HepG2 (cell line): Measurements from ENCODE around the gene SYPL2. TPM values are rescaled to one million over a fixed set of nuclear protein-coding genes. Genes with fewer than 3 reads are reported as not detected.

Source experiments
- ATAC-seq: fragments of 200-7000 bp; cut with Tn5 transposase; 3 replicates; pipeline ENCODE4 v1.9.1; 2020; ENCODE audit warnings: mild to moderate bottlenecking, moderate library complexity
- BruUV-seq: library from RNA; stranded (reverse); fragments of 400-500 nt; replicated peaks from 2 replicates; lab custom pipeline; 2021; lab: Mats Ljungman, UMichigan
- CTCF ChIA-PET: fragments of 300-600 bp; formaldehyde crosslinking; extraction: SDS; loops from one replicate; lab custom pipeline; 2021; ENCODE audit warnings: low total read pairs, inconsistent platforms, low intra/inter-chr PET ratio; lab: Yijun Ruan, JAX
- POLR2A ChIA-PET: fragments of 350-600 bp; sonication (Branson Sonifier 250); formaldehyde crosslinking; loops from one replicate; lab custom pipeline; 2020; ENCODE audit warnings: antibody characterized with exemption, inconsistent platforms; lab: Yijun Ruan, JAX
- DNase-seq: peaks from one replicate; pipeline ENCODE4 v3.0.0-alpha.2; 2015; ENCODE audit warnings: low spot score
- FAIRE-seq: peaks from 3 replicates; lab custom pipeline; 2011; peaks lifted over from hg19 to GRCh38; lab: Jason Lieb, UNC
- H2AFZ ChIP-seq: one replicate; pipeline ENCODE4 v1.6.1; 2011; ENCODE audit warnings: low read length, inconsistent platforms
- H3K27ac ChIP-seq: fragments of 300-600 bp; 3 replicates; pipeline ENCODE4 v1.8.0; 2011; ENCODE audit warnings: mixed run types, mild to moderate bottlenecking, mixed read lengths, low read length, inconsistent platforms; ENCODE audit not compliant: insufficient read depth; ENCODE audit errors: extremely low read length
- H3K27me3 ChIP-seq, 2 experiments: fragments of 200-600 bp in 1 of 2; 2 replicates in 1 of 2; 3 replicates in 1 of 2; pipeline versions ENCODE4 v1.6.0 to v1.8.0; 2011; ENCODE audit warnings: low read length in 2 of 2, mild to moderate bottlenecking in 2 of 2, moderate library complexity in 2 of 2, inconsistent platforms in 1 of 2; ENCODE audit not compliant: insufficient read depth in 2 of 2, control insufficient read depth in 1 of 2
- H3K36me3 ChIP-seq, 2 experiments: fragments of 200-600 bp in 1 of 2; replicated peaks in 1 of 2; 2 replicates in 1 of 2; 3 replicates in 1 of 2; pipeline versions ENCODE4 v1.5.1 to v1.8.0; 2011; ENCODE audit warnings: low read length in 2 of 2, inconsistent platforms in 1 of 2; ENCODE audit not compliant: insufficient read depth in 2 of 2, control insufficient read depth in 1 of 2
- H3K4me1 ChIP-seq: 2 replicates; pipeline ENCODE4 v1.5.1; 2012; ENCODE audit warnings: low read length, inconsistent platforms; ENCODE audit not compliant: insufficient read depth
- H3K4me2 ChIP-seq: 2 replicates; pipeline ENCODE4 v1.6.0; 2011; ENCODE audit warnings: low read depth, low read length, inconsistent platforms
- H3K4me3 ChIP-seq, 3 experiments: fragments of 200-600 bp in 1 of 3; sonication (generic), shearing (Covaris generic) in 1 of 3; replicated peaks in 1 of 3; 2 replicates each; pipeline ENCODE4 v1.5.1; 2011 to 2016; ENCODE audit warnings: low read length in 3 of 3, inconsistent platforms in 2 of 3, low read depth in 2 of 3, mild to moderate bottlenecking in 2 of 3, control low read depth in 1 of 3, mixed read lengths in 1 of 3; ENCODE audit not compliant: insufficient read depth in 1 of 3
- H3K79me2 ChIP-seq: one replicate; pipeline ENCODE4 v1.6.1; 2011; ENCODE audit warnings: low read length, inconsistent platforms; ENCODE audit not compliant: insufficient read depth
- H3K9ac ChIP-seq: 2 replicates; pipeline ENCODE4 v1.6.0; 2011; ENCODE audit warnings: mild to moderate bottlenecking, low read depth, low read length, inconsistent platforms; ENCODE audit not compliant: insufficient read depth
- H3K9me3 ChIP-seq: 2 replicates; pipeline ENCODE4 v1.5.1; 2012; ENCODE audit warnings: mild to moderate bottlenecking, low read length
- H4K20me1 ChIP-seq: 2 replicates; pipeline ENCODE4 v1.6.0; 2011; ENCODE audit warnings: inconsistent platforms, mild to moderate bottlenecking, low read length, moderate library complexity; ENCODE audit not compliant: insufficient read depth
- FOXK1 ChIP-seq: sonication (generic); formaldehyde crosslinking; IDR thresholded peaks from 2 replicates; pipeline ENCODE4 v1.4.0; 2020; ENCODE audit warnings: low read depth, missing genetic modification reagents, borderline replicate concordance
- GFI1 ChIP-seq: sonication (generic); formaldehyde crosslinking; IDR thresholded peaks from 2 replicates; pipeline ENCODE4 v1.5.0; 2020; ENCODE audit warnings: missing genetic modification reagents, mild to moderate bottlenecking, borderline replicate concordance
- HNRNPLL ChIP-seq: fragments of 200-400 bp; formaldehyde crosslinking; IDR thresholded peaks from 2 replicates; pipeline ENCODE4 v1.6.1; 2017; ENCODE audit warnings: mild to moderate bottlenecking, low read depth, low read length; ENCODE audit not compliant: poor library complexity, severe bottlenecking
- JARID2 ChIP-seq: sonication (generic); formaldehyde crosslinking; IDR thresholded peaks from 2 replicates; pipeline ENCODE4 v1.8.1; 2023; ENCODE audit warnings: missing genetic modification reagents, inconsistent platforms; ENCODE audit not compliant: insufficient replicate concordance
- NFIB ChIP-seq: sonication (generic); formaldehyde crosslinking; IDR thresholded peaks from 2 replicates; pipeline ENCODE4 v1.9.0; 2021; ENCODE audit warnings: missing genetic modification reagents, mild to moderate bottlenecking, borderline replicate concordance
- NR3C1 ChIP-seq: sonication (generic); formaldehyde crosslinking; IDR thresholded peaks from 2 replicates; pipeline ENCODE4 v1.4.0; 2020; ENCODE audit warnings: missing genetic modification reagents
- SMARCC2 ChIP-seq: fragments of 450-650 bp; IDR thresholded peaks from 2 replicates; pipeline ENCODE4 v1.6.1; 2017; ENCODE audit warnings: antibody characterized with exemption, mild to moderate bottlenecking
- SNAI1 ChIP-seq: sonication (generic); formaldehyde crosslinking; IDR thresholded peaks from 2 replicates; pipeline ENCODE4 v1.5.0; 2020; ENCODE audit warnings: mild to moderate bottlenecking, missing genetic modification reagents, borderline replicate concordance
- STAT5B ChIP-seq: sonication (generic); formaldehyde crosslinking; IDR thresholded peaks from 2 replicates; pipeline ENCODE4 v1.4.0; 2020; ENCODE audit warnings: missing genetic modification reagents
- ZFP62 ChIP-seq: sonication (generic); formaldehyde crosslinking; IDR thresholded peaks from 2 replicates; pipeline ENCODE4 v1.4.0; 2020; ENCODE audit warnings: missing genetic modification reagents
- ZNF256 ChIP-seq: sonication (generic); formaldehyde crosslinking; conservative IDR thresholded peaks from 2 replicates; pipeline ENCODE4 v1.4.0; 2020; ENCODE audit warnings: missing genetic modification reagents
- ZNF326 ChIP-seq: sonication (generic); formaldehyde crosslinking; IDR thresholded peaks from 2 replicates; pipeline ENCODE4 v1.4.0; 2020; ENCODE audit warnings: missing genetic modification reagents, borderline replicate concordance
- ZNF33B ChIP-seq: sonication (generic); formaldehyde crosslinking; IDR thresholded peaks from 2 replicates; pipeline ENCODE4 v1.5.1; 2020; ENCODE audit warnings: mild to moderate bottlenecking, missing genetic modification reagents
- ZNF713 ChIP-seq: sonication (generic); formaldehyde crosslinking; IDR thresholded peaks from 2 replicates; pipeline ENCODE4 v1.4.0; 2020; ENCODE audit warnings: mild to moderate bottlenecking, missing genetic modification reagents
- WGBS: methylation state at CpG from one replicate; pipeline ENCODE4 v1.1.6; 2017; ENCODE audit warnings: low lambda C conversion rate; 5-methylcytosine and 5-hydroxymethylcytosine counted together
- in situ Hi-C: cut with HindIII; loops from 2 replicates; pipeline ENCODE4 v1.10.0; 2017; ENCODE audit warnings: low pct_unique_long_range_greater_than_20kb; ENCODE audit not compliant: extremely low pct_ligation_motif_present
- intact Hi-C: fragments of 100-400 bp; cut with micrococcal nuclease; formaldehyde crosslinking; loops from one replicate; pipeline ENCODE4 v1.10.0; 2022; ENCODE audit not compliant: unreplicated experiment
- polyA plus RNA-seq, 8 experiments: library from polyadenylated mRNA; depleted of rRNA in 3 of 8; stranded (reverse) in 7 of 8; unstranded in 1 of 8; fragments of >200 nt; fragmentation: Illumina TruSeq in 4 of 8; extraction: Trizol in 4 of 8; gene quantifications; 2 replicates each; pipeline versions ENCODE4 v1.2.1 to v1.2.3, GENCODE V29; 2011 to 2016; ENCODE audit warnings: low read depth in 4 of 8, missing spikeins in 1 of 8, mixed read lengths in 1 of 8; ENCODE audit not compliant: insufficient read depth in 1 of 8
- total RNA-seq, 5 experiments: library from RNA; depleted of rRNA; stranded (reverse); fragments of >200 nt; fragmentation: Illumina TruSeq; extraction: Trizol; gene quantifications; 2 replicates each; pipeline ENCODE4 v1.2.3, GENCODE V29; 2016; ENCODE audit warnings: low read depth in 1 of 5
- TF ChIP-seq, protein P1 (sequence below): fragments of 450-650 bp; IDR thresholded peaks from 2 replicates; pipeline ENCODE4 v1.6.1; 2017; ENCODE audit warnings: mild to moderate bottlenecking
- TF ChIP-seq, protein P2 (sequence below): sonication (generic); formaldehyde crosslinking; IDR thresholded peaks from 2 replicates; pipeline ENCODE4 v1.5.0; 2020; ENCODE audit warnings: mild to moderate bottlenecking, missing genetic modification reagents
- TF ChIP-seq, protein P3 (sequence below): conservative IDR thresholded peaks from 2 replicates; pipeline ENCODE4 v1.6.1; 2018; ENCODE audit warnings: missing genetic modification reagents

SYPL2 gene
- total and polyA plus RNA-seq, 2 of the 13 experiments (the other 11 are each of a cell fraction or from before 2014, with no cell fraction given), result 0.17 to 0.24 TPM

DNA sequence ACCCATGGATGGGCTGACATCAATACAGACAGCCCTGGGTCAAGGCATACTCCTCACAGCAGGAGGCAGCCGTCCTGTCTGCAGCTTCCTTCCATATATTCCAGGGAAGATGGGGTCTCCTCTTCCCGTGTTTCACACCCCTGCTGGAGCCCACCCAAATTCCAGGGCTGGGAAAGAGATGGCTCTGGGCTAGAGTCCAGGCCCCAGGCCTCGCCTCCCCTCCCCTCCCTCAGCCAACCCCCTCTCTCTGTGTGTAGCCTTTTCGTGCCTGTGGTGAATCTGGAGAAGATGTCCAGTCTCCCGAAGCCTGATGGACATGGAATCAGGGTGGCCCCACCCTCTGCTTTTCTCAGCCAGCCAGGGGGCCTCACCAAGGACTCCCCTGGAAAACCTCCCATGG lies 20.9 kb downstream of the SYPL2 start:
- Histone ChIP-seq H3K9me3 (no peaks in the 10 kb centered on the region), H4K20me1 (no peaks in the 10 kb centered on the region), H3K4me3 (no peak overlapping the region), H3K27me3 (peaks cover 0 to 1% of the 10 kb centered on the region in 2 experiments; a peak in 3 of 5 replicates), H3K79me2 (no peaks in the 10 kb centered on the region), H3K4me2 (no peak overlapping the region), H3K4me1 (peaks cover 19% of the 10 kb centered on the region), H2AFZ (no peak overlapping the region), H3K9ac (no peak overlapping the region), H3K36me3 (no peaks in the 10 kb centered on the region; a peak in 2 of 5 replicates), H3K27ac (no peak overlapping the region)
- POLR2A ChIA-PET, result no interaction called here
- TF ChIP-seq ZNF326 (CRISPR knock-in tag) (no peak), ZFP62 (CRISPR knock-in tag) (no peak), FOXK1 (CRISPR knock-in tag) (no peak), ZNF33B (CRISPR knock-in tag) (no peak), NR3C1 (no peak), JARID2 (CRISPR knock-in tag) (no peak), HNRNPLL (no peak), NFIB (CRISPR knock-in tag) (no peak), STAT5B (CRISPR knock-in tag) (no peak), SMARCC2 (no peak), ZNF713 (CRISPR knock-in tag) (no peak), SNAI1 (CRISPR knock-in tag) (no peak), GFI1 (CRISPR knock-in tag) (no peak), ZNF256 (CRISPR knock-in tag) (no peak)
- TF ChIP-seq, protein P1, sequence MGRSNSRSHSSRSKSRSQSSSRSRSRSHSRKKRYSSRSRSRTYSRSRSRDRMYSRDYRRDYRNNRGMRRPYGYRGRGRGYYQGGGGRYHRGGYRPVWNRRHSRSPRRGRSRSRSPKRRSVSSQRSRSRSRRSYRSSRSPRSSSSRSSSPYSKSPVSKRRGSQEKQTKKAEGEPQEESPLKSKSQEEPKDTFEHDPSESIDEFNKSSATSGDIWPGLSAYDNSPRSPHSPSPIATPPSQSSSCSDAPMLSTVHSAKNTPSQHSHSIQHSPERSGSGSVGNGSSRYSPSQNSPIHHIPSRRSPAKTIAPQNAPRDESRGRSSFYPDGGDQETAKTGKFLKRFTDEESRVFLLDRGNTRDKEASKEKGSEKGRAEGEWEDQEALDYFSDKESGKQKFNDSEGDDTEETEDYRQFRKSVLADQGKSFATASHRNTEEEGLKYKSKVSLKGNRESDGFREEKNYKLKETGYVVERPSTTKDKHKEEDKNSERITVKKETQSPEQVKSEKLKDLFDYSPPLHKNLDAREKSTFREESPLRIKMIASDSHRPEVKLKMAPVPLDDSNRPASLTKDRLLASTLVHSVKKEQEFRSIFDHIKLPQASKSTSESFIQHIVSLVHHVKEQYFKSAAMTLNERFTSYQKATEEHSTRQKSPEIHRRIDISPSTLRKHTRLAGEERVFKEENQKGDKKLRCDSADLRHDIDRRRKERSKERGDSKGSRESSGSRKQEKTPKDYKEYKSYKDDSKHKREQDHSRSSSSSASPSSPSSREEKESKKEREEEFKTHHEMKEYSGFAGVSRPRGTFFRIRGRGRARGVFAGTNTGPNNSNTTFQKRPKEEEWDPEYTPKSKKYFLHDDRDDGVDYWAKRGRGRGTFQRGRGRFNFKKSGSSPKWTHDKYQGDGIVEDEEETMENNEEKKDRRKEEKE, result no peak
- TF ChIP-seq, protein P2, sequence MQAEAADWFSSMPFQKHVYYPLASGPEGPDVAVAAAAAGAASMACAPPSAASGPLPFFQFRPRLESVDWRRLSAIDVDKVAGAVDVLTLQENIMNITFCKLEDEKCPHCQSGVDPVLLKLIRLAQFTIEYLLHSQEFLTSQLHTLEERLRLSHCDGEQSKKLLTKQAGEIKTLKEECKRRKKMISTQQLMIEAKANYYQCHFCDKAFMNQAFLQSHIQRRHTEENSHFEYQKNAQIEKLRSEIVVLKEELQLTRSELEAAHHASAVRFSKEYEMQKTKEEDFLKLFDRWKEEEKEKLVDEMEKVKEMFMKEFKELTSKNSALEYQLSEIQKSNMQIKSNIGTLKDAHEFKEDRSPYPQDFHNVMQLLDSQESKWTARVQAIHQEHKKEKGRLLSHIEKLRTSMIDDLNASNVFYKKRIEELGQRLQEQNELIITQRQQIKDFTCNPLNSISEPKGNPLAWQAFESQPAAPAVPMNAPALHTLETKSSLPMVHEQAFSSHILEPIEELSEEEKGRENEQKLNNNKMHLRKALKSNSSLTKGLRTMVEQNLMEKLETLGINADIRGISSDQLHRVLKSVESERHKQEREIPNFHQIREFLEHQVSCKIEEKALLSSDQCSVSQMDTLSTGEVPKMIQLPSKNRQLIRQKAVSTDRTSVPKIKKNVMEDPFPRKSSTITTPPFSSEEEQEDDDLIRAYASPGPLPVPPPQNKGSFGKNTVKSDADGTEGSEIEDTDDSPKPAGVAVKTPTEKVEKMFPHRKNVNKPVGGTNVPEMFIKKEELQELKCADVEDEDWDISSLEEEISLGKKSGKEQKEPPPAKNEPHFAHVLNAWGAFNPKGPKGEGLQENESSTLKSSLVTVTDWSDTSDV (CRISPR knock-in tag), result no peak
- TF ChIP-seq, protein P3, sequence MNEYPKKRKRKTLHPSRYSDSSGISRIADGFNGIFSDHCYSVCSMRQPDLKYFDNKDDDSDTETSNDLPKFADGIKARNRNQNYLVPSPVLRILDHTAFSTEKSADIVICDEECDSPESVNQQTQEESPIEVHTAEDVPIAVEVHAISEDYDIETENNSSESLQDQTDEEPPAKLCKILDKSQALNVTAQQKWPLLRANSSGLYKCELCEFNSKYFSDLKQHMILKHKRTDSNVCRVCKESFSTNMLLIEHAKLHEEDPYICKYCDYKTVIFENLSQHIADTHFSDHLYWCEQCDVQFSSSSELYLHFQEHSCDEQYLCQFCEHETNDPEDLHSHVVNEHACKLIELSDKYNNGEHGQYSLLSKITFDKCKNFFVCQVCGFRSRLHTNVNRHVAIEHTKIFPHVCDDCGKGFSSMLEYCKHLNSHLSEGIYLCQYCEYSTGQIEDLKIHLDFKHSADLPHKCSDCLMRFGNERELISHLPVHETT (CRISPR knock-in tag), result no peak
- ATAC-seq, result no peak
- in situ Hi-C loops, result no loop called here
- WGBS, result 81% methylated on average over 4 of the region's 5 CpGs
- no peak for DNase-seq
- BruUV-seq, result no TSS peak
- CTCF ChIA-PET, result no interaction called here
- intact Hi-C loops, result no loop called here
- FAIRE-seq, result no peak
